ENCODE results near the gene FER1L5.

Gene FER1L5

DNA sequence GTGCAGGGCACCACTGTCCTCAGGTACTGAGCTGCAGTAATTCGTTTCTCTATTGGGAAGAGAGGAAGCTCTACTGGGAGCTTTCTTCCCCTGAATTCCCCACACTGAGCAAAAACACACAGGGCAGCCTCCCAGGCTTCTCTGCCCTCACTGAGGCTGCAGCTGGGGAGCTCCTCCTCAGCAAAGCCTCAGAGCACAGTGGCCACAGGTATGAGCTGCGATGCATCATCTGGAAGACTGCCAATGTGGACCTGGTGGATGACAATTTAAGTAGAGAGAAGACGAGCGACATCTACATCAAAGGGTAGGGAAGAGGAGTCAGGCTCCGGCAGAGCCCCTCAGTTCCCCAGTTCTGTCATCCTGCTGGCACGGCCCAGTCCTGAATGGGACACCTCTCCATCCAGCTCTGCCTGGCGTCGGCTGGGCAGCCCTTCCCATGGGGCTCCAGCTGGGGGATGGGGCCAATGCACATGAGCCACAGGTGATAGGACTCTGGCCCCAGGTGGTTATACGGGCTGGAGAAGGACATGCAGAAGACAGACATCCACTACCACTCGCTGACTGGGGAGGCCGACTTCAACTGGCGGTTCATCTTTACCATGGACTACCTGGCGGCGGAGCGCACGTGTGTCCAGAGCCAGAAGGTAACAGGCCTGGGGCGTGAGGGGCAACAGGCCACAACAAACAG is 59.7 kb downstream of the FER1L5 start:
- Histone ChIP-seq H3K9ac (ENCODE audit: low read length) (no peak overlapping the region), H3K9me3 (ENCODE audit: control insufficient read depth, low read depth, low read length) (no peaks in the 10 kb centered on the region), H3K27ac (ENCODE audit: low read length) (no peak overlapping the region), H3K4me1 (ENCODE audit: control insufficient read depth, low read depth, low read length) (no peaks in the 10 kb centered on the region), H3K4me3 (ENCODE audit: low read length) (no peak overlapping the region), H3K27me3 (ENCODE audit: control insufficient read depth, insufficient read depth, low read length) (no peaks in the 10 kb centered on the region), H3K36me3 (ENCODE audit: control insufficient read depth, low read depth, low read length) (peaks cover 17% of the 10 kb centered on the region)

DNA sequence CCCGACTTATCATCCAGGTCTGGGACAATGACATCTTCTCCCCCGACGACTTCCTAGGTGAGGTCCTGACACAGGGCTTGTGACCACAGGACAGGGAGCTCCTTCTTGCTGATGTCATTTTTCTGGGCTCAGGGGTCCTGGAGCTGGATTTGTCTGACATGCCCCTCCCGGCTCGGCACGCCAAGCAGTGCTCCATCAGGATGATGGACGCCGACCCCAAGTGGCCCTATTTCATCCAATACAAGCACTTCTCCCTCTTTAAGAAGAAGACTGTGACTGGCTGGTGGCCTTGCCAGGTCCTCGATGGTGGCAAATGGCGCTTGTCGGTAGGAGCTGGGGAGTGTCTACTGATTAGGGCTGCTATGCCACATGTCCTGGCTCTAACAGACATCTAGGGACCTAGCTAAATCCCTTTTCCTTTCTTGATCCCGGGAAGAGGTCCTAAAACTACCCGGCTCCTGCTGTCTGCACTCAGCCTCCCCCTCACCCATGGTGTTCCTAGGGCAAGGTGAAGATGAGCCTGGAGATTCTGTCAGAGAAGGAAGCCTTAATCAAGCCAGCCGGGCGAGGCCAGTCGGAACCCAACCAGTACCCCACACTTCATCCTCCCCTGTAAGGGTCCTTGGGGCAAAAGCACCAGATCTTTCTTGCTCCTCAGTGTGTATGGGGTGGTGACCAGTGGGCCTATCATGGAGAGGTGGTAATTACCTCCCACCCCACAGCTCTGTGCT is 60.6 kb downstream of the FER1L5 start:
- Histone ChIP-seq H3K9me3 (ENCODE audit: control insufficient read depth, low read depth, low read length) (no peaks in the 10 kb centered on the region), H3K36me3 (ENCODE audit: control insufficient read depth, low read depth, low read length) (peaks cover 26% of the 10 kb centered on the region), H3K9ac (ENCODE audit: low read length) (no peak overlapping the region), H3K27ac (ENCODE audit: low read length) (no peak overlapping the region), H3K4me3 (ENCODE audit: low read length) (no peak overlapping the region), H3K27me3 (ENCODE audit: control insufficient read depth, insufficient read depth, low read length) (no peaks in the 10 kb centered on the region), H3K4me1 (ENCODE audit: control insufficient read depth, low read depth, low read length) (no peaks in the 10 kb centered on the region)

- no peaks in the 10 kb centered on the region for H3K27me3 ChIP-seq (ENCODE audit: control insufficient read depth, insufficient read depth, low read length)
- H3K36me3 ChIP-seq (ENCODE audit: control insufficient read depth, low read depth, low read length): peaks cover 50% of the 10 kb centered on the region
- H3K4me1 ChIP-seq (ENCODE audit: control insufficient read depth, low read depth, low read length): no peaks in the 10 kb centered on the region
- H3K27ac ChIP-seq (ENCODE audit: low read length): no peak overlapping the region
- no peak overlapping the region for H3K9ac ChIP-seq (ENCODE audit: low read length)
- no peak overlapping the region for H3K4me3 ChIP-seq (ENCODE audit: low read length)
- H3K9me3 ChIP-seq (ENCODE audit: control insufficient read depth, low read depth, low read length): no peaks in the 10 kb centered on the region
Measured at GRCh38 chr2:96710985-96711384, 68.4 kb downstream of the FER1L5 start.

GRCh38 chr2:96715658-96716057 is 73.1 kb downstream of the FER1L5 start:
- no peak overlapping the region for H3K4me3 ChIP-seq (ENCODE audit: low read length)
- H3K9ac ChIP-seq (ENCODE audit: low read length): no peak overlapping the region

GRCh38 chr2:96716388-96716787 is 73.8 kb downstream of the FER1L5 start:
- H3K4me1 ChIP-seq (ENCODE audit: control insufficient read depth, low read depth, low read length): no peaks in the 10 kb centered on the region
- no peak overlapping the region for H3K9ac ChIP-seq (ENCODE audit: low read length)
- peaks cover 6% of the 10 kb centered on the region for H3K36me3 ChIP-seq (ENCODE audit: control insufficient read depth, low read depth, low read length)
- no peaks in the 10 kb centered on the region for H3K9me3 ChIP-seq (ENCODE audit: control insufficient read depth, low read depth, low read length)
- H3K4me3 ChIP-seq (ENCODE audit: low read length): no peak overlapping the region
- H3K27me3 ChIP-seq (ENCODE audit: control insufficient read depth, insufficient read depth, low read length): no peaks in the 10 kb centered on the region
- H3K27ac ChIP-seq (ENCODE audit: low read length): no peak overlapping the region

More at GRCh38 chr2:96715658-96716057, 73.1 kb downstream of the FER1L5 start:
- Histone ChIP-seq H3K27me3 (ENCODE audit: control insufficient read depth, insufficient read depth, low read length) (no peaks in the 10 kb centered on the region), H3K9me3 (ENCODE audit: control insufficient read depth, low read depth, low read length) (no peaks in the 10 kb centered on the region), H3K27ac (ENCODE audit: low read length) (no peak overlapping the region), H3K4me1 (ENCODE audit: control insufficient read depth, low read depth, low read length) (no peaks in the 10 kb centered on the region), H3K36me3 (ENCODE audit: control insufficient read depth, low read depth, low read length) (peaks cover 14% of the 10 kb centered on the region)

GRCh38 chr2:96726131-96726530 is 83.6 kb downstream of the FER1L5 start:
- H3K4me3 ChIP-seq (ENCODE audit: low read length): no peak overlapping the region
- H3K9me3 ChIP-seq (ENCODE audit: control insufficient read depth, low read depth, low read length): no peaks in the 10 kb centered on the region
- H3K36me3 ChIP-seq (ENCODE audit: control insufficient read depth, low read depth, low read length): peaks cover 35% of the 10 kb centered on the region

GRCh38 chr2:96727431-96727830 is 84.9 kb downstream of the FER1L5 start:
- H3K4me3 ChIP-seq (ENCODE audit: low read length): no peak overlapping the region
- no peak overlapping the region for H3K9ac ChIP-seq (ENCODE audit: low read length)
- H3K9me3 ChIP-seq (ENCODE audit: control insufficient read depth, low read depth, low read length): no peaks in the 10 kb centered on the region
- no peaks in the 10 kb centered on the region for H3K27me3 ChIP-seq (ENCODE audit: control insufficient read depth, insufficient read depth, low read length)
- H3K36me3 ChIP-seq (ENCODE audit: control insufficient read depth, low read depth, low read length): peaks cover 41% of the 10 kb centered on the region
- no peaks in the 10 kb centered on the region for H3K4me1 ChIP-seq (ENCODE audit: control insufficient read depth, low read depth, low read length)
- H3K27ac ChIP-seq (ENCODE audit: low read length): no peak overlapping the region

More at GRCh38 chr2:96726131-96726530, 83.6 kb downstream of the FER1L5 start:
- Histone ChIP-seq H3K9ac (ENCODE audit: low read length) (no peak overlapping the region), H3K27me3 (ENCODE audit: control insufficient read depth, insufficient read depth, low read length) (no peaks in the 10 kb centered on the region), H3K27ac (ENCODE audit: low read length) (no peak overlapping the region), H3K4me1 (ENCODE audit: control insufficient read depth, low read depth, low read length) (no peaks in the 10 kb centered on the region)

- H3K27me3 ChIP-seq (ENCODE audit: control insufficient read depth, insufficient read depth, low read length): no peaks in the 10 kb centered on the region
- H3K4me1 ChIP-seq (ENCODE audit: control insufficient read depth, low read depth, low read length): no peaks in the 10 kb centered on the region
- H3K27ac ChIP-seq (ENCODE audit: low read length): no peak overlapping the region
- no peaks in the 10 kb centered on the region for H3K9me3 ChIP-seq (ENCODE audit: control insufficient read depth, low read depth, low read length)
- H3K4me3 ChIP-seq (ENCODE audit: low read length): no peak overlapping the region
- H3K36me3 ChIP-seq (ENCODE audit: control insufficient read depth, low read depth, low read length): peaks cover 60% of the 10 kb centered on the region
- no peak overlapping the region for H3K9ac ChIP-seq (ENCODE audit: low read length)
Measured at GRCh38 chr2:96729748-96730147, 87.2 kb downstream of the FER1L5 start.

GRCh38 chr2:96730212-96730611 is 87.6 kb downstream of the FER1L5 start:
- no peaks in the 10 kb centered on the region for H3K9me3 ChIP-seq (ENCODE audit: control insufficient read depth, low read depth, low read length)
- peaks cover 64% of the 10 kb centered on the region for H3K36me3 ChIP-seq (ENCODE audit: control insufficient read depth, low read depth, low read length)
- no peaks in the 10 kb centered on the region for H3K4me1 ChIP-seq (ENCODE audit: control insufficient read depth, low read depth, low read length)
- no peaks in the 10 kb centered on the region for H3K27me3 ChIP-seq (ENCODE audit: control insufficient read depth, insufficient read depth, low read length)
- H3K4me3 ChIP-seq (ENCODE audit: low read length): no peak overlapping the region
- H3K27ac ChIP-seq (ENCODE audit: low read length): no peak overlapping the region
- no peak overlapping the region for H3K9ac ChIP-seq (ENCODE audit: low read length)

GRCh38 chr2:96733931-96734330 is 91.4 kb downstream of the FER1L5 start:
- peaks cover 57% of the 10 kb centered on the region for H3K36me3 ChIP-seq (ENCODE audit: control insufficient read depth, low read depth, low read length)
- H3K9ac ChIP-seq (ENCODE audit: low read length): no peak overlapping the region
- peaks cover under 1% of the 10 kb centered on the region for H3K4me1 ChIP-seq (ENCODE audit: control insufficient read depth, low read depth, low read length)
- H3K9me3 ChIP-seq (ENCODE audit: control insufficient read depth, low read depth, low read length): no peaks in the 10 kb centered on the region
- no peaks in the 10 kb centered on the region for H3K27me3 ChIP-seq (ENCODE audit: control insufficient read depth, insufficient read depth, low read length)
- no peak overlapping the region for H3K4me3 ChIP-seq (ENCODE audit: low read length)
- H3K27ac ChIP-seq (ENCODE audit: low read length): no peak overlapping the region

GRCh38 chr2:96734880-96735583 is 92.5 kb downstream of the FER1L5 start:
- H3K9ac ChIP-seq (ENCODE audit: low read length): no peak overlapping the region
- no peak overlapping the region for H3K4me3 ChIP-seq (ENCODE audit: low read length)

More at GRCh38 chr2:96734880-96735583, 92.5 kb downstream of the FER1L5 start:
- H3K4me1 ChIP-seq (ENCODE audit: control insufficient read depth, low read depth, low read length): peaks cover 4% of the 10 kb centered on the region
- H3K9me3 ChIP-seq (ENCODE audit: control insufficient read depth, low read depth, low read length): no peaks in the 10 kb centered on the region
- peaks cover 53% of the 10 kb centered on the region for H3K36me3 ChIP-seq (ENCODE audit: control insufficient read depth, low read depth, low read length)
- no peak overlapping the region for H3K27ac ChIP-seq (ENCODE audit: low read length)
- no peaks in the 10 kb centered on the region for H3K27me3 ChIP-seq (ENCODE audit: control insufficient read depth, insufficient read depth, low read length)

Measured in iPS-18a (cell line).